Sigmoid colon (tissue), 4 donors: ENCODE data around the gene SYCP3.

ENCODE experiments used
- EP300 ChIP-seq, 4 donors: sonication (generic); formaldehyde crosslinking; IDR thresholded peaks; one replicate each; pipeline ENCODE4 v1.6.1; 2017; ENCODE audit warnings: antibody characterized with exemption in 4 of 4
- TF ChIP-seq, protein P1 (sequence below), 4 experiments: fragments of 450-650 bp in 3 of 4; fragments of 200-600 bp in 1 of 4; IDR thresholded peaks; one replicate each; pipeline ENCODE4 v1.5.1; 2016 to 2019; ENCODE audit warnings: antibody characterized with exemption in 4 of 4, mild to moderate bottlenecking in 3 of 4, moderate library complexity in 2 of 4

- TF ChIP-seq, protein P1, sequence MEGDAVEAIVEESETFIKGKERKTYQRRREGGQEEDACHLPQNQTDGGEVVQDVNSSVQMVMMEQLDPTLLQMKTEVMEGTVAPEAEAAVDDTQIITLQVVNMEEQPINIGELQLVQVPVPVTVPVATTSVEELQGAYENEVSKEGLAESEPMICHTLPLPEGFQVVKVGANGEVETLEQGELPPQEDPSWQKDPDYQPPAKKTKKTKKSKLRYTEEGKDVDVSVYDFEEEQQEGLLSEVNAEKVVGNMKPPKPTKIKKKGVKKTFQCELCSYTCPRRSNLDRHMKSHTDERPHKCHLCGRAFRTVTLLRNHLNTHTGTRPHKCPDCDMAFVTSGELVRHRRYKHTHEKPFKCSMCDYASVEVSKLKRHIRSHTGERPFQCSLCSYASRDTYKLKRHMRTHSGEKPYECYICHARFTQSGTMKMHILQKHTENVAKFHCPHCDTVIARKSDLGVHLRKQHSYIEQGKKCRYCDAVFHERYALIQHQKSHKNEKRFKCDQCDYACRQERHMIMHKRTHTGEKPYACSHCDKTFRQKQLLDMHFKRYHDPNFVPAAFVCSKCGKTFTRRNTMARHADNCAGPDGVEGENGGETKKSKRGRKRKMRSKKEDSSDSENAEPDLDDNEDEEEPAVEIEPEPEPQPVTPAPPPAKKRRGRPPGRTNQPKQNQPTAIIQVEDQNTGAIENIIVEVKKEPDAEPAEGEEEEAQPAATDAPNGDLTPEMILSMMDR (IDR thresholded peaks at IDR 0.05) = no peak
- TF ChIP-seq EP300 (IDR thresholded peaks at IDR 0.05) = no peak
Measured at GRCh38 chr12:101713930-101714329, 25.3 kb downstream of the SYCP3 start.
